Naive thymus-derived CD8-positive, alpha-beta T cell (primary cell): Measurements from ENCODE around the gene EPS8L3. TPM values are rescaled to one million over a fixed set of nuclear protein-coding genes. Genes with fewer than 3 reads are reported as not detected.
A peak's percentile ranks its signal among the peaks of the same experiment; 100 is the strongest.

Source experiments
- ATAC-seq, 2 donors: fragments of 150-1000 bp; cut with Tn5 transposase in 1 of 2; sonication (Bioruptor Pico), chemical (Tn5 transposase) in 1 of 2; 1 replicate in 1 of 2; 2 replicates in 1 of 2; pipeline ENCODE4 v1.10.0; 2021; ENCODE audit warnings: mild to moderate bottlenecking in 2 of 2, moderate library complexity in 2 of 2
- POLR2A ChIA-PET: fragments of 350-600 bp; sonication (Branson Sonifier 250); formaldehyde crosslinking; loops from one replicate; lab custom pipeline; 2021; ENCODE audit warnings: antibody characterized with exemption; lab: Charles Lee
- DNase-seq, 10 donors: peaks; one replicate each; pipeline versions ENCODE4 v3.0.0 to v3.0.0-alpha.2; 2020 to 2022
- H3K27ac Mint-ChIP-seq, 10 donors: one replicate each; pipeline ENCODE4 v1.8.0; 2020 to 2022; ENCODE audit warnings: mild to moderate bottlenecking in 10 of 10, mixed read lengths in 10 of 10, moderate library complexity in 4 of 10, inconsistent platforms in 1 of 10
- H3K27me3 Mint-ChIP-seq, 5 donors: one replicate each; pipeline ENCODE4 v1.8.0; 2021 to 2022; ENCODE audit warnings: mixed read lengths in 5 of 5
- H3K36me3 Mint-ChIP-seq, 3 donors: one replicate each; pipeline ENCODE4 v1.8.0; 2020 to 2022; ENCODE audit warnings: mixed read lengths in 3 of 3, mild to moderate bottlenecking in 2 of 3, inconsistent platforms in 1 of 3
- H3K4me1 Mint-ChIP-seq, 4 donors: one replicate each; pipeline ENCODE4 v1.8.0; 2021 to 2022; ENCODE audit warnings: mixed read lengths in 4 of 4
- H3K4me3 Mint-ChIP-seq, 10 donors: one replicate each; pipeline ENCODE4 v1.8.0; 2020 to 2022; ENCODE audit warnings: mild to moderate bottlenecking in 10 of 10, mixed read lengths in 10 of 10, moderate library complexity in 6 of 10, inconsistent platforms in 1 of 10
- H3K9me3 Mint-ChIP-seq, 9 donors: one replicate each; pipeline ENCODE4 v1.8.0; 2020 to 2022; ENCODE audit warnings: mixed read lengths in 9 of 9, mild to moderate bottlenecking in 3 of 9, inconsistent platforms in 1 of 9, moderate library complexity in 1 of 9
- polyA plus RNA-seq, 3 donors: library from polyadenylated mRNA; unstranded; fragments of 300-500 nt; fragmentation: Illumina TruSeq; gene quantifications; one replicate each; pipeline ENCODE4 v1.2.3, GENCODE V29; 2021
- total RNA-seq, 8 experiments: library from RNA in 2 of 8; stranded (reverse) in 2 of 8; gene quantifications; one replicate each; pipeline ENCODE4 v1.2.3 and lab custom pipeline; 2021 to 2026

Gene EPS8L3
- total and polyA plus RNA-seq, 5 experiments from 2014 or later, result not detected

DNA sequence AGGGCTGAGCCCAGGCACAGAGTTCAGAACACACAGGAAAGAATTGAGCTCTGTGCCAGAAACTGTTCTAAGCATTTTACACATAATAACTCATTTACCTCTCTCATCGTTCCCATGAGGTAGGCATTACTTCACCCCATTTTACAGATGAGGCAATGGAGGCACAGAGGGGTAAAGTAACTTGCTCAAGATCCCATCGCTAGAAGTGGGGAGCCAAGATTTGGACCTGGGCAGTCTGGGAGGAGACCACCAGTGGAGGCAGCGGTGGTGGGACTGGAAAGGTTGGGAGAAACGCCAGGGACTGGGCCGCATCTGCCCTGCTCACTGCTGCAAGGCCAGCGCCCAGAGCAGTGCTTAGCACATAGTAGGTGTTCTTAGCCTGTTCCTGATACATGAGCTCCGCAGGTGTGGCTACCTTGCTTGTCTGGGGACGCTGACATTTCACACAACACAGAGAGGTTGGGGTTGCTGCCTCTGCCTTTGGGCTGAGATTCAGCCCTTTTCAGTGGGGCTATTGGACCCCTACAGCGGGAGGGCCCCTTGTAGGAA, 27.8 kb upstream of the EPS8L3 start:
- H3K4me3 Mint-ChIP-seq, result peak overlapping the region in 4 of 10 donors; percentile 4 to 55 (median 34)
- peaks cover 20 to 70% (median 64%) of the 10 kb centered on the region in 4 donors for H3K4me1 Mint-ChIP-seq
- H3K27me3 Mint-ChIP-seq, result no peaks in the 10 kb centered on the region
- no peaks in the 10 kb centered on the region for H3K9me3 Mint-ChIP-seq
- peak overlapping the region in 9 of 10 donors; percentile 19 to 91 (median 85) for H3K27ac Mint-ChIP-seq
- ATAC-seq (no peak), DNase-seq (no peak)
- H3K36me3 Mint-ChIP-seq, result no peaks in the 10 kb centered on the region
- POLR2A ChIA-PET, result interaction anchor here (1.5 to 4.2 kb wide), 4 partner anchors 10 to 691 kb away, joined by 4 to 41 read pairs (median 10); partner anchors contain the start of gene AHCYL1

DNA sequence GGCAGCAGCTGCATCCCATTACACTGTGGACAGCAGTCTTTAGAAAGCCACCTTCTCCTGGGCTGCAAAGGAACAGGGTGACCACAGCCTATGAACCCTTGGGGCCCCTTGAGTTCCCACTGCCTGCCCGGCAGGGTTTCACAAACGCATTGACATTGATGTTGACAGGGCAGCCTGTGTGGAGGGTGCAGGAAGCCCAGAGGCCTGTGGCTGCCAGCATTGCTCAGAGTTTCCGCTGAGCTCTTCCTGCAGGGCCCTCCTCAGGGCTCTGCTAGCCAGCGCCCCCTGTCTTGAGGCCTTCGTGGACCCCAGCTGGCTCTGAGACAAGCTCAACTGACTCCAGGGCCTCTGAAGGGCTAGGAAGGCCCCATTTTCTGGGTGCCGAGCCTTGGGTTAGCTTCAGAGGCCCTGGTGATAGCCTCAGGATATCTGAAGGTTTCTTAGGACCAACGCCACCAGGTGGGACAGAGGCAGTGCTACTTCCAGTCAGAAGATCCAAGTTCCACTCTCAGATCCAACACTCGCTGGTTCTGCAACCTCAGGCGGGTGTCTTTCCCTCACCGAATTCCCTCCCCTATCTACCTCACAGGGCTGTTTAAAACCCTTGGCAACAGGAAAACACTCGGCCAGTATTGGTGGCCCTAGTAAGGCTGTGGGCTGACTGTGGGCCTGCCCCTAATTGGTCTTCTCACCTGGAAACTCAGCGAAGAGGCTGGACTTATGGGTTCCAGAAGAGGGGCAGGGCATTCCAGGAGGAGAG, 27.2 kb upstream of the EPS8L3 start:
- Mint-ChIP-seq H3K9me3 (no peaks in the 10 kb centered on the region), H3K27me3 (no peaks in the 10 kb centered on the region), H3K4me1 (peaks cover 19 to 69% (median 65%) of the 10 kb centered on the region in 4 donors), H3K36me3 (no peaks in the 10 kb centered on the region), H3K4me3 (peak overlapping the region in 9 of 10 donors; percentile 28 to 70 (median 49)), H3K27ac (peak overlapping the region; percentile 80 to 91 (median 88))
- DNase-seq (peak; percentile 44 to 90 (median 70)), ATAC-seq (peak; percentile 94 to 95)
- POLR2A ChIA-PET, result interaction anchor here (0.8 to 4.2 kb wide), 12 partner anchors 10 to 1717 kb away, joined by 3 to 41 read pairs (median 4); partner anchors contain the start of genes AHCYL1 and GNAI3

GRCh38 chr1:109790329-109790728, 26.6 kb upstream of the EPS8L3 start:
- DNase-seq (no peak), ATAC-seq (no peak)
- no peaks in the 10 kb centered on the region for H3K36me3 Mint-ChIP-seq
- H3K4me3 Mint-ChIP-seq, result peak overlapping the region in 6 of 10 donors; percentile 22 to 70 (median 52)
- POLR2A ChIA-PET, result interaction anchor here (0.8 to 4.2 kb wide), 12 partner anchors 11 to 1717 kb away, joined by 3 to 41 read pairs (median 4); partner anchors contain the start of genes AHCYL1 and GNAI3
- no peaks in the 10 kb centered on the region for H3K9me3 Mint-ChIP-seq
- no peaks in the 10 kb centered on the region for H3K27me3 Mint-ChIP-seq
- peaks cover 19 to 67% (median 64%) of the 10 kb centered on the region in 4 donors for H3K4me1 Mint-ChIP-seq
- peak overlapping the region; percentile 80 to 91 (median 88) for H3K27ac Mint-ChIP-seq

DNA sequence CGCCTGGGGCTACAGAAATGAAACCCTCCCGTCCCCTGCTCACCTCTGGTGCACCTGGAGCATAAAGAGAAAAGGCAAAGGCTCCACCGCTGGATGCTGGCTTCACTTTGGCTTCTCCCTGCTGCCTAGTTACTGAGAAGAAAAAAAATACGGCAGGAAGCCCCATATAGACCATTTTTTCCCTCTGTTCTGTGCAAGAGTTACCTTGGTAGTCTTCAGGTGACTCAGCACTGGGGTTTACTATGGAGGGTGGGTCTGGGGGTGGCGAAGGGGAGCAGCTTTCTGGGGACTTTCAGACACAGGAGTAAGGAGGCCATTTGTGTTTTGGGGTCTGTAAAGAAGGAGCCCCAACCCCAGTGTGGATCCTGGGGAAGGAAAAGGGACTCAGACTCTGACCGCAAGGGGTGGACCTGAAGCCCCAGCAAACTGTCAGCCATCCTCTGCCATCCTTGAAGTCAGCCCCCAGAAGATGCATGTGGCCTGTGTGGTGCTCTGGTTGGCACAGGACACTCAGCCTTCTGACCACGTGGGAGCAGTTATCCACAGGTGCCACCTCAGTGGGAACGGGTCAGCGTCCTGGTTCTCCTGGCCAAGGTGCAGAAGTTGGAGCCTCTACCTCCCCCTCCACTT, 25.9 kb upstream of the EPS8L3 start:
- ATAC-seq (no peak), DNase-seq (no peak)
- Mint-ChIP-seq H3K4me3 (peak overlapping the region in 7 of 10 donors; percentile 22 to 49 (median 37)), H3K36me3 (no peaks in the 10 kb centered on the region), H3K4me1 (peaks cover 23 to 62% (median 60%) of the 10 kb centered on the region in 4 donors), H3K27me3 (no peaks in the 10 kb centered on the region), H3K27ac (peak overlapping the region; percentile 29 to 91 (median 83)), H3K9me3 (no peaks in the 10 kb centered on the region)
- POLR2A ChIA-PET, result interaction anchor here (1.0 to 4.2 kb wide), 8 partner anchors 12 to 1718 kb away, joined by 3 to 41 read pairs (median 4); partner anchors contain the start of genes AHCYL1 and GNAI3

DNA sequence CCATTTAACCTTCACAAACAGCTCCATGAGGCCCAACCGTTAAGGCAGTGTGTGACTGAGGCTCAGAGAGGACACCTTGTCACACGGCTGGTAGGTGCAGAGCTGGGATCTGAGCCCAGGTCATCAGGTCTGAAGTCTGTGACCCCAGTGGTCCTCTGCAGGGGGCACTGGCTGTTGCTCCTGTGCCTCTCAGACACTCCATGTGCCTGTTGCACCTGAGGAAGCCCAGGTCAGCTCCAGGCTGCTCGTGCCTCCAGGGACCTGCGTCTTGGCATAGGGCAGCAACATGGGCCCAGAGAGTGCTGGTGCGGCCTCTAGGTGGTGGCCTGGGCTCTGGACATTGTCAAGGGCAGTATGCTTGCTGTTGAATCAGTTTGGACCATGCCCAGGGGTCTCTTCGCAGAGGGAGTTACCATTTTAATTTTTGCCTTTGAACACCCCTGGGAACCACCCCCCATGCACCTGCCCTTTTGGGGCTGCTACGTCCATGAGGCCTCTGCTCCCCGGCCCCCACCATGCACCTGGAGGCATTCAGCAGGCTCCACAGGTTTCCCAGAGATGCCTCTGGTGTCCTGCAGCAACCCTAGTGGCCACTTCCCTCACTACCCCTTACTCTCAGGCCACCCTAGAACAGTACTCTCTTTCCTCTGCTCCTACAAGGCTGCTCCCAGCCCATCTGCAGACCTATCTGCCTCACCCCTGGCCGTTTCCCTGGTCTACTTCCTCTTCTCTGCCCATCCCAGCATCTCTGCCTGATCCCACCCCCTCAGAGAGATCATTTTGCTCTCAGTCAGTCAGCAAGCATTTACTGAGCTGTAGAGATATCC, 25.2 kb upstream of the EPS8L3 start:
- Mint-ChIP-seq H3K36me3 (no peaks in the 10 kb centered on the region), H3K27me3 (no peaks in the 10 kb centered on the region), H3K4me1 (peaks cover 20 to 55% (median 54%) of the 10 kb centered on the region in 4 donors), H3K4me3 (peak overlapping the region in 5 of 10 donors; percentile 36 to 49 (median 37)), H3K27ac (peak overlapping the region in 9 of 10 donors; percentile 56 to 89 (median 77)), H3K9me3 (no peaks in the 10 kb centered on the region)
- DNase-seq (no peak), ATAC-seq (no peak)
- POLR2A ChIA-PET, result interaction anchor here (1.0 to 2.0 kb wide), 2 partner anchors 12 to 16 kb away, joined by 3 to 11 read pairs; no protein-coding TSS in a partner anchor

DNA sequence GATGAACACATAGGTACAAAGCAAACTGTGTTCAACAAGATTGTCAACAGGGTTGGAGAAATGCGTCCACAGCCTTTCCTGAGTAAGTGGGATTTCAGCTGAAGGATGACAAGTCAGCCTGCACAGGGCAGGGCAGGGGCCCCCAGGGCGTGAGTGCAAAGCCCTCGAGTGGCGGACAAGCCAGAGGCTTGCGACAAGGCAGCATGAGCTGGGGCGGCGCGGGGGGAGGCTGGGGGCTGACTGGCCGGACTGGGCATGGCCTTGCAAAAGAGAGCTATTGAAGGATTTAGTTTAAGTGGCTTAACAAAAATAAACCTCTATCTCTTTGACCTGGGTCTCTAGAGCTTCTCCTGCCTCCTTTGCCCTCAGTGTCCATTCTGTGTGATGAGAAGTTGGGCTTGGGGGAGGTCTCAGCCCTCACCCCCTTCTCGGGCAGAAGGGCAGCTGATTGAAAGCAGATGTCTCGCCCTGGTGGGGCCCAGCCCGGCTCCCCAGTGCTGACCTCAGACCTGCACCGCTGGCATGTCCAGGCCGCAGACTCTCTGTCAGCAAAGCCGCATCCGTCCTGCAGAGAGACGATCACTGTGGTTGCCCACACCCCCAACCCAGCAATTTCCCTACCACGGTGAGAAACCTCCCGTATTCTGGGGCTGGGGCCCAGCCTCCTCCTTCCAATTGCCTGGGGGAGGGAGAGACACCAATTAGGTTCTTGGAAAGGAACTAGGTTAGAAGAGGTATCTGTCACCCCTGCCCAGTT, 24.3 kb upstream of the EPS8L3 start:
- no peaks in the 10 kb centered on the region for H3K36me3 Mint-ChIP-seq
- POLR2A ChIA-PET, result no interaction called here
- H3K9me3 Mint-ChIP-seq, result no peaks in the 10 kb centered on the region
- peak overlapping the region in 1 of 10 donors; percentile 37 for H3K4me3 Mint-ChIP-seq
- DNase-seq, result no peak
- no peaks in the 10 kb centered on the region for H3K27me3 Mint-ChIP-seq
- no peak for ATAC-seq
- peak overlapping the region in 2 of 10 donors; percentile 13 to 56 for H3K27ac Mint-ChIP-seq
- peaks cover 14 to 46% (median 45%) of the 10 kb centered on the region in 4 donors for H3K4me1 Mint-ChIP-seq

DNA sequence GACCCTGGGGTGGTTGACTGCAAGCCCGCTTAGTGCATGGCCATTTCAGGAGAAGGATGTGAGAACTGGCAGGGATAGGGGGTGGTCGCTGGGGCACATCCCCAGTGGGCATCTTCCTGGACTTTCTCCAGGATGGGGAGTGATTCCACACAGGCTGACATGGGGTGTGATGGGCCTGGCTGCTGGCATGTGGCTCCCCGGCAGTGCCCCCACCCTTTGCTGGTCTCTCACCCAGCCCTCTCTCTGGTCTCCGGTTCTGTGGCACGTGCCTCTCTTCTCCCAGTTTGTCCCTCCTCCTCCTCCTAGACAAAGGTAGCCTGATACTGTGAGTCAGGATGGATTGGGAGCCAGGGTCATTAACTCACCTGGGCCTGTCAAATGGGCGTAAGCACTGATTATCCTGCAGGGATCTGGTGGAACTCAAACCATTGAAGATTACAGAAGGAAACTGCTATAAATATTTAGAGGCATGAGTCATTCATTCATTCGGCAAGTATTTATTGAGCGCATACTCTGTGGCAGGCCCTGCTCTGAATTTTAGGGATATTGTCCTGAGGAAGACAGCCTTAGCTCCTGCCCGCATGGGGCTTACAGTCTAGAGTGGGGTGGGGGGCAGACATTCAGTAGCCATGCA, 23.6 kb upstream of the EPS8L3 start:
- Mint-ChIP-seq H3K27ac (peak overlapping the region in 2 of 10 donors; percentile 13 to 82), H3K36me3 (no peaks in the 10 kb centered on the region), H3K4me1 (peaks cover 13 to 40% (median 39%) of the 10 kb centered on the region in 4 donors), H3K9me3 (no peaks in the 10 kb centered on the region), H3K4me3 (no peak overlapping the region), H3K27me3 (no peaks in the 10 kb centered on the region)
- POLR2A ChIA-PET, result no interaction called here
- DNase-seq, result no peak
- ATAC-seq, result no peak

DNA sequence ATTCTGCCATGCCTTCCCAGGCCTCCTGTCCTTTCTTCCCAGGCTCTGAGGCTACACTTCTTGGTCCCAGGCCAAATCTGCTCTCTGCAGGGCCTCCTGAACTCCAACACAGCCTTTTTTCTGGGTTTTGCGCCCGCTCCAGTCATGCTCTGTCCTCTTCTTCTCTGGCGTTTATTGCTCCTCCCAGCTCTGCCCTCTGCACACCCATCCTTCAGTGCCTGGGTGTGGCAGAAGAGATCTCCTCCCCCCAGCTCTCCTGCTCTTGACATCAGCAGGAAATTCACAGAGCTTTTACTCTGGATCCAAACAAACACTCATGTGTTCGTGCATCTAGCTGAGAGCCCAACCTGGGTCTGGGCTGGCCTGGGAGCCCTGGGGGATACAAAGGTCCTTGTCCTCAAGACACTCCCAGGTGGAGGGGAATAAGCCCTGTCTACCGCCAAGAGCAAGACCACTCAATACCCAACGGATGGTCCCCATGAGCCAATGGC, 22.9 kb upstream of the EPS8L3 start:
- DNase-seq, result no peak
- Mint-ChIP-seq H3K36me3 (no peaks in the 10 kb centered on the region), H3K27me3 (no peaks in the 10 kb centered on the region), H3K4me1 (peaks cover 13 to 34% (median 34%) of the 10 kb centered on the region in 4 donors), H3K4me3 (no peak overlapping the region), H3K27ac (peak overlapping the region in 3 of 10 donors; percentile 6 to 53 (median 53)), H3K9me3 (peaks cover 0 to under 1% (median 0%) of the 10 kb centered on the region in 9 donors)
- POLR2A ChIA-PET, result no interaction called here
- no peak for ATAC-seq

- Mint-ChIP-seq H3K9me3 (peaks cover 0 to 3% (median 0%) of the 10 kb centered on the region in 9 donors), H3K27ac (peak overlapping the region in 1 of 10 donors; percentile 48), H3K4me3 (no peak overlapping the region), H3K4me1 (peaks cover 12 to 29% (median 29%) of the 10 kb centered on the region in 4 donors), H3K36me3 (peaks cover 0 to under 1% (median 0%) of the 10 kb centered on the region in 3 donors), H3K27me3 (no peaks in the 10 kb centered on the region)
- no peak for DNase-seq
- POLR2A ChIA-PET, result no interaction called here
- no peak for ATAC-seq
Measured at GRCh38 chr1:109786112-109786480, 22.4 kb upstream of the EPS8L3 start.

DNA sequence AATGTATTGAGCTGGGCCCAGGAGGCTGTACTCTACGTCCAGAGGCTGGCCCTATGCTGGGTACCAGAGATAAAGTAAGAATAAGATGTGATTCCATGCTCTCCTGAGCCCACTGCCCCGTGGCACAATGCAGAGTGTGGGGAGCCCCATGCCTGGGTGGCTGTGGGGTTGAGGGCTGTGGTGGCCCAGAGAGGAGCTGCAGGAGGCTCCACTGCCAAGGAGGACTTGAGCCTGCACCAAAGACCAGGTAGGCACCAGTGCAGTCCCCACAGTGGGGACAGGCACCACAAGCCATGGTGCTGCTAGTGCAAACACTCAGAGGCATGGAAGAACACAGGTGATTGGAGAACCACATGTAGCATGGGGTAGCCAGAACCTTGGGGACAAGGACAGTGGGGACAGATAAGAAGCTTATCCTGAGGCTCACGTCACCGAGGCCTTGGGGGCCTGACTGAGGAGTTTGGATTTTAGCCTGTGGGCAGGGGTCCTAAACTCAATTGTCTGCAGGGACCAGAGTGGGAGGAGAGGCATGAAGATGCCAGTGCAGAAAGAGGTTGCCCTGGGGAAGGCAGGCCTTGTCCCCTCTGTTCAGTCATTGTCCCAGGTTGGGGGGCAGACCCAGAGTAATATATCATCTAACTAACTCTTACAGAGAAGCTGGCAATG, 21.9 kb upstream of the EPS8L3 start:
- H3K4me1 Mint-ChIP-seq, result peaks cover 12 to 24% (median 24%) of the 10 kb centered on the region in 4 donors
- ATAC-seq (no peak), DNase-seq (no peak)
- no peaks in the 10 kb centered on the region for H3K27me3 Mint-ChIP-seq
- H3K27ac Mint-ChIP-seq, result peak overlapping the region in 1 of 10 donors; percentile 76
- peaks cover 0 to 6% (median 0%) of the 10 kb centered on the region in 3 donors for H3K36me3 Mint-ChIP-seq
- no peak overlapping the region for H3K4me3 Mint-ChIP-seq
- H3K9me3 Mint-ChIP-seq, result peaks cover 0 to 8% (median 0%) of the 10 kb centered on the region in 9 donors
- POLR2A ChIA-PET, result no interaction called here
